Type B pancreatic cell (in vitro differentiated cells): Measurements from ENCODE around the gene CLPX. TPM values are rescaled to one million over a fixed set of nuclear protein-coding genes. Genes with fewer than 3 reads are reported as not detected.

Experiments used
- DNase-seq: peaks from one replicate; pipeline ENCODE4 v3.0.0; 2021; ENCODE audit warnings: mixed read lengths; ENCODE audit not compliant: unreplicated experiment; ENCODE audit errors: extremely low spot score
- H3K27ac Mint-ChIP-seq: 2 replicates; pipeline ENCODE4 v1.8.0; 2021; ENCODE audit warnings: mild to moderate bottlenecking, mixed read lengths
- H3K27me3 Mint-ChIP-seq: 2 replicates; pipeline ENCODE4 v1.8.0; 2021; ENCODE audit warnings: mixed read lengths
- H3K36me3 Mint-ChIP-seq: 2 replicates; pipeline ENCODE4 v1.8.0; 2021; ENCODE audit warnings: mixed read lengths
- H3K4me1 Mint-ChIP-seq: one replicate; pipeline ENCODE4 v1.8.0; 2021; ENCODE audit warnings: mixed read lengths; ENCODE audit not compliant: unreplicated experiment
- H3K4me3 Mint-ChIP-seq: 2 replicates; pipeline ENCODE4 v1.8.0; 2021; ENCODE audit warnings: mild to moderate bottlenecking, mixed read lengths
- H3K9me3 Mint-ChIP-seq: 2 replicates; pipeline ENCODE4 v1.8.0; 2021; ENCODE audit warnings: mixed read lengths
- total RNA-seq: library from RNA; stranded (reverse); gene quantifications from 2 replicates; pipeline ENCODE4 v1.2.1, GENCODE V29; 2021; ENCODE audit warnings: low replicate concordance
- TF ChIP-seq, protein P1 (sequence below): fragments of 200-600 bp; sonication (generic); conservative IDR thresholded peaks from 2 replicates; pipeline ENCODE4 v1.5.0; 2021; ENCODE audit warnings: antibody characterized with exemption, mild to moderate bottlenecking

CLPX gene
- total RNA-seq, 1 donor from 2014 or later = 55.1 TPM

DNA sequence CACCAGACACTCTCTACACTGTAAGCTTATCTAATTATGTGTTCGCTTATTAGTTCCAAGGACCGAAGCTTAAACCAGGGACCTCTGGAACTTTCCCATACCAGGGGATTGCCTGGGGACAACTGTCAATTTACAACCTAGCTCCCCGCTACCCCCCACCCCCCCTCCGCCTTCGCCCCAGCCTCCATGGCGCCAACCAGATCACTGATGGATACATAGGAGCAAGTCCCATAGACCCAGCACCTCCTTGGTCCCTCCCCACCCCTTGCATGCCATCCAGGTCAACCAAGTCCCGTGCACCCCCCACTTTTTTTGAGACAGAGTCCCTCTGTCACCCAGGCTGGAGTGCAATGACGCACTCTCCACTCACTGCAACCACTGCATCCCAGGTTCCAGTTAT is 50.6 kb downstream of the CLPX start:
- no peak overlapping the region for H3K27ac Mint-ChIP-seq
- TF ChIP-seq, protein P1, sequence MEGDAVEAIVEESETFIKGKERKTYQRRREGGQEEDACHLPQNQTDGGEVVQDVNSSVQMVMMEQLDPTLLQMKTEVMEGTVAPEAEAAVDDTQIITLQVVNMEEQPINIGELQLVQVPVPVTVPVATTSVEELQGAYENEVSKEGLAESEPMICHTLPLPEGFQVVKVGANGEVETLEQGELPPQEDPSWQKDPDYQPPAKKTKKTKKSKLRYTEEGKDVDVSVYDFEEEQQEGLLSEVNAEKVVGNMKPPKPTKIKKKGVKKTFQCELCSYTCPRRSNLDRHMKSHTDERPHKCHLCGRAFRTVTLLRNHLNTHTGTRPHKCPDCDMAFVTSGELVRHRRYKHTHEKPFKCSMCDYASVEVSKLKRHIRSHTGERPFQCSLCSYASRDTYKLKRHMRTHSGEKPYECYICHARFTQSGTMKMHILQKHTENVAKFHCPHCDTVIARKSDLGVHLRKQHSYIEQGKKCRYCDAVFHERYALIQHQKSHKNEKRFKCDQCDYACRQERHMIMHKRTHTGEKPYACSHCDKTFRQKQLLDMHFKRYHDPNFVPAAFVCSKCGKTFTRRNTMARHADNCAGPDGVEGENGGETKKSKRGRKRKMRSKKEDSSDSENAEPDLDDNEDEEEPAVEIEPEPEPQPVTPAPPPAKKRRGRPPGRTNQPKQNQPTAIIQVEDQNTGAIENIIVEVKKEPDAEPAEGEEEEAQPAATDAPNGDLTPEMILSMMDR = no peak
- DNase-seq = no peak
- peak overlapping the region; percentile 97 for H3K4me3 Mint-ChIP-seq
- peaks cover 9% of the 10 kb centered on the region for H3K9me3 Mint-ChIP-seq
- H3K36me3 Mint-ChIP-seq = peaks cover 8% of the 10 kb centered on the region
- peaks cover 3% of the 10 kb centered on the region for H3K27me3 Mint-ChIP-seq
- peaks cover 10% of the 10 kb centered on the region for H3K4me1 Mint-ChIP-seq

DNA sequence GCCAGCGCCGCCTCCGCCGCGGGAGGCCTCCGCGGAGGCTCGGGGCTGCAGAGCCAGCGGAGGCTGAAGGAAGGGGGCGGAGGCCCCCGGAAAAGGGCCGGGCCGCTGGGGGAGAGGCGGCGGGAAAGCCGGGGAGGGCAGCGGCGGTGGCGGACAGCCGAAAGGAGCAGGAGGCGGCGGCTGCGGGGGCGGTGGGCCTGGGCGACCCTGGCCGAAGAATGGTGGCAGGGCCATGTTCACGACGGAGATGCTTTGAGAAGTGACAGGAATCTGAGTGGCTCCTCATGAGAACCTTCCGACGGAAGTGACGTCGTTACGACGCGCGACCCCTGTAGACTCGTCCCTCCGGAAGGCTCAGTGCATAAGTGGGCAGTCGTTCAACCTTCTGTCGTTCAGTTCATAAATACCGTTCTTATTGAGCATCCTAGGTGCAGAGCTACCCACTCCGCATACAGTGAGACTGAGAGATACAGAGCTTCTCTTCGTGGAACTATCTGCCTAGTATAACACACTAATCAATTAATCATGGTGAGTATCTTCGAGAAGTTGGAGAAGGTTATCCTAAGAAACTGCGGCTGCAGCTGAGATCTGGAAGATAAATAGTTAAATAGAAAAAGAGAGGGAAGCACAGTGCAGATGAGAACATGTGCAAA is 51.5 kb downstream of the CLPX start, which contains the start of gene PDCD7:
PDCD7 (minus strand) TSS at position 261 of the 653 bp plus-strand sequence; CDS start at position 234, 27 bp downstream.
- H3K4me3 Mint-ChIP-seq = peak within 1 kb of the TSS; percentile 97

DNA sequence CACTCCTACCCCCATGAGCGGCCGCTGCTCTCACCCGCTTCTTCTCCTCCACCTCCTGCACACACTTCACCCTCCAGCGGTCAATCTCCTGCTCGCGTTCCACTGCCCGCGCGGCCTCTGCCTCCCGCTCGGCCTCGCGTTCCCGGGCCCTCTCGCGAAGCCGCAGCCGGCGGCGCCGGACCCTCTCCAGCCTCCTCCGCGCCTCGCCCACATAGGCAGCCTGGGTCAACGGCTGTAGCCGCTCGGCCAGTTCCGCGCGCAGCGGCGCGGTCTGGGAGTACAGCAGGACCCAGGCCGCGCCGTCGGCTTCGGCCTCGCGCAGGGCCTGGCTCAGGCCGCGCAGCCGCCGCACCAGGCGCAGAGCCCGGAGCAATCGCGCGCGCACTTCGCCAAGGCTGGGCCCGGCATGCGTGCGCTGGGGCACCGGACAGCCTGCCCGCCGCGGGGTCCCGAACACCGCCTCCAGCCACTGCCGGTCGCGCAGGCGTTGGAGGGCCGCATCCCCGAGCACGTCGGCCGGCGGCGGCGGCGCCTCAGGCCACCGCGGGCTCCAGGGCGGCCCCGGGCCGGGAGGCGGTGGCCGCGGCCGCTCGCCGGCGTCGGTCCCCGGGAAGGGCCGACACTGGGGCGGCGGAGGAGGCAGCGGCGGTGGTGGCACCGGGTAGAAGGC is 52.1 kb downstream of the CLPX start:
- peaks cover 3% of the 10 kb centered on the region for H3K27me3 Mint-ChIP-seq
- H3K9me3 Mint-ChIP-seq = peaks cover 9% of the 10 kb centered on the region
- peak overlapping the region; percentile 81 for H3K27ac Mint-ChIP-seq
- peaks cover 10% of the 10 kb centered on the region for H3K4me1 Mint-ChIP-seq
- H3K4me3 Mint-ChIP-seq = peak overlapping the region; percentile 90
- peak; percentile 74 for DNase-seq
- TF ChIP-seq, protein P1 = no peak
- peaks cover 12% of the 10 kb centered on the region for H3K36me3 Mint-ChIP-seq

More for the DNA sequence above, 51.5 kb downstream of the CLPX start, which contains the start of gene PDCD7:
- peak within 1 kb of the TSS; percentile 97 for H3K27ac Mint-ChIP-seq
- peaks cover 3% of the 10 kb centered on the region for H3K27me3 Mint-ChIP-seq
- TF ChIP-seq, protein P1 = no peak
- peaks cover 8% of the 10 kb centered on the region for H3K36me3 Mint-ChIP-seq
- peaks cover 10% of the 10 kb centered on the region for H3K4me1 Mint-ChIP-seq
- peaks cover 9% of the 10 kb centered on the region for H3K9me3 Mint-ChIP-seq
- peak; percentile 81 for DNase-seq

DNA sequence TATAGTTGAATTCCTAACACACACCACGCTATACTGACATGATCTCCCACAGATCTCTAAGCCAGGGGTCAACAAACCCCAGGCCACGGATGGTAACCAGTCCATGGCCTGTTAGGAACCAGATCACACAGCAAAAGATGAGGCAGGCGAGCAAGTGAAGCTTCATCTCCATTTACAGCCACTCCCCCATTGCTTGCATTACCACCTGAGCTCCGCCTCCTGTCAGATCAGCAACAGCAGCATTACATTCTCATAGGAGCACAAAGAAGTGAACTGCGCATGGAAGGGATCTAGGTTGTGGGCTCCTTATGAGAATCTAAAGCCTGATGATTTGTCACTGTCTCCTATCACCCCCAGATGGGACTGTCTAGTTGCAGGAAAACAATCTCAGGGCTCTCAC is 54.2 kb downstream of the CLPX start:
- H3K36me3 Mint-ChIP-seq = peaks cover 23% of the 10 kb centered on the region
- H3K4me3 Mint-ChIP-seq = peak overlapping the region; percentile 68
- peak overlapping the region; percentile 52 for H3K27ac Mint-ChIP-seq
- H3K4me1 Mint-ChIP-seq = peaks cover 10% of the 10 kb centered on the region
- no peak for DNase-seq
- TF ChIP-seq, protein P1 = no peak
- peaks cover 3% of the 10 kb centered on the region for H3K27me3 Mint-ChIP-seq
- H3K9me3 Mint-ChIP-seq = peaks cover 3% of the 10 kb centered on the region

DNA sequence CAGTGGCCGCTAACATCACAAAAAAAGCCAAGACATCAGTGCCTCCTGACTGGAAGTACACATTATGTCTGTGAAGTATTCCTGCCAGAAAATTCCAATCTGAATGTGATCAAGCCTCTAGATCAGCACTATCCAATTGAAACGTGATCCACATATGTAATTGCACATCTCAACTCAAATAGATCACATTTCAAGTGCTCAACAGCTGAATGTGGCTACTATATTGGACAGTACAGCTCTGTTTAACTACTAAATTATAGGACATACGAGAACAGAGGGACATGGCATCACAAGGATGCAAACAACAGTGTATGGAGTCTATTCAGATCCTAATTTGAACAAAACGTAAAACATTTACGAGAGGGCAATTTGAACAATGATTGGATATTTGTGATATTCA is 69.6 kb downstream of the CLPX start:
- no peak overlapping the region for H3K27ac Mint-ChIP-seq
- no peaks in the 10 kb centered on the region for H3K9me3 Mint-ChIP-seq
- peaks cover 49% of the 10 kb centered on the region for H3K36me3 Mint-ChIP-seq
- no peak for DNase-seq
- no peaks in the 10 kb centered on the region for H3K27me3 Mint-ChIP-seq
- H3K4me1 Mint-ChIP-seq = peaks cover 14% of the 10 kb centered on the region
- TF ChIP-seq, protein P1 = no peak
- H3K4me3 Mint-ChIP-seq = no peak overlapping the region
